ENCODE measurements around the gene FRS2.

DNA sequence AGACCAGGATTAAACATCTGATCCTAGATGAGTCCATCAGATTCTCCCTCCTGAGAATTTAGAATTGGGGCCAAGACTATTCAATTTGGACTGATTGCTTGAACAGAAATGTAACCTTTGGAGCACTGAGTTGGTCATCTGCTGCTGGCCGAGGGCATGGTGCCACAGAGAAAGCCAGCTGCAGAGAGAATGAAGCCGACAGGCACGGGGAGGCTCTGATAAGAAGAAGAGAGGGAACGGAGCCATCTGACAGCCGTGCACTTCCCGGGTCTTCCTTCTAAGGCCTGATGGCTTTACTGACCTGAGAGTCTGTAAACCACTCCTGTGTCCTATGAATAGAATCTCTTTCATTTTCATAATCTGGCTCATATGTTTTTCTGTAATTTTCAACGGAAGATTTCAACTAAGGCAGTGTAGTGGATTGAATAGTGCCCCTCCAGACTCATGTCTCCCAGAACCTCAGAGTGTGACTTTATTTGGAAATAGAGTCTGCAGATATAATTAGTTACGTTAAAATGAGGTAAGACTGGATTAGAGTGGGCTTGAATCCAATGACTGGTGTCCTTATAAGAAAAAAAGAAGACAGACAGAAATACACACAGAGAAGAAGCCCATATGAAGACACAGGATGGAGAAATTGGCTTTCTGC lies 39.1 kb upstream of the FRS2 start:
- TF ChIP-seq POLR2A (IDR thresholded peaks at IDR 0.05; ENCODE audit: low read depth, low read length) (no peak), MAFK (IDR thresholded peaks at IDR 0.05; ENCODE audit: low read depth, low read length) (no peak)
- TF ChIP-seq, protein P1, sequence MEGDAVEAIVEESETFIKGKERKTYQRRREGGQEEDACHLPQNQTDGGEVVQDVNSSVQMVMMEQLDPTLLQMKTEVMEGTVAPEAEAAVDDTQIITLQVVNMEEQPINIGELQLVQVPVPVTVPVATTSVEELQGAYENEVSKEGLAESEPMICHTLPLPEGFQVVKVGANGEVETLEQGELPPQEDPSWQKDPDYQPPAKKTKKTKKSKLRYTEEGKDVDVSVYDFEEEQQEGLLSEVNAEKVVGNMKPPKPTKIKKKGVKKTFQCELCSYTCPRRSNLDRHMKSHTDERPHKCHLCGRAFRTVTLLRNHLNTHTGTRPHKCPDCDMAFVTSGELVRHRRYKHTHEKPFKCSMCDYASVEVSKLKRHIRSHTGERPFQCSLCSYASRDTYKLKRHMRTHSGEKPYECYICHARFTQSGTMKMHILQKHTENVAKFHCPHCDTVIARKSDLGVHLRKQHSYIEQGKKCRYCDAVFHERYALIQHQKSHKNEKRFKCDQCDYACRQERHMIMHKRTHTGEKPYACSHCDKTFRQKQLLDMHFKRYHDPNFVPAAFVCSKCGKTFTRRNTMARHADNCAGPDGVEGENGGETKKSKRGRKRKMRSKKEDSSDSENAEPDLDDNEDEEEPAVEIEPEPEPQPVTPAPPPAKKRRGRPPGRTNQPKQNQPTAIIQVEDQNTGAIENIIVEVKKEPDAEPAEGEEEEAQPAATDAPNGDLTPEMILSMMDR (conservative IDR thresholded peaks at IDR 0.05; ENCODE audit: low read depth, low read length), result no peak
